ENCODE data around the gene FOXP1. TPM values are rescaled to one million over a fixed set of nuclear protein-coding genes. Genes with fewer than 3 reads are reported as not detected.

The FOXP1 gene
- total RNA-seq, 1 donor from 2014 or later, result 33.2 TPM

DNA sequence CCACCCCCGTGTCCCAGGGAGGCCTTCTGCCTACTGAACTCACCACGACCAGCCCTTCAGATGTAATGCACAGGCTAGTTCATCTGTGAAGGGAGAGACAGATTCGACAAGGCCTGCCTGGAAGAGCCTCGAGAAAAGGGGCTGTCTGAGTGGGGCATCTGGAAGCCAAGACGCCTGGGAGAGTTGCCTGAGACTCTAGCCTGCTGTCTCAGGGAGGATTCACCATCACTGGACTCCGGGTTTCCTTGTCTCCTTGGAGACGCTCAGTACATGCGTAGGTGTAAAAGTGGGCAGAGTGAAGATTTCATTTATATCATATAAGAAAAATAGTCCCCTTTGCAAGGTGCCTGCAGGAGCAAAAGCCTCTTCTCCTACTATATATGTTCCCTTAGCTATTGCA lies 468.9 kb downstream of the FOXP1 start:
- DNase-seq (ENCODE audit: low read depth) (no peak), FAIRE-seq (no peak)
- no peaks in the 10 kb centered on the region for H3K27me3 ChIP-seq (ENCODE audit: control insufficient read depth, insufficient read depth, low read length)
- no peaks in the 10 kb centered on the region for H3K36me3 ChIP-seq (ENCODE audit: control insufficient read depth, insufficient read depth, low read length)
- TF ChIP-seq, protein P1, sequence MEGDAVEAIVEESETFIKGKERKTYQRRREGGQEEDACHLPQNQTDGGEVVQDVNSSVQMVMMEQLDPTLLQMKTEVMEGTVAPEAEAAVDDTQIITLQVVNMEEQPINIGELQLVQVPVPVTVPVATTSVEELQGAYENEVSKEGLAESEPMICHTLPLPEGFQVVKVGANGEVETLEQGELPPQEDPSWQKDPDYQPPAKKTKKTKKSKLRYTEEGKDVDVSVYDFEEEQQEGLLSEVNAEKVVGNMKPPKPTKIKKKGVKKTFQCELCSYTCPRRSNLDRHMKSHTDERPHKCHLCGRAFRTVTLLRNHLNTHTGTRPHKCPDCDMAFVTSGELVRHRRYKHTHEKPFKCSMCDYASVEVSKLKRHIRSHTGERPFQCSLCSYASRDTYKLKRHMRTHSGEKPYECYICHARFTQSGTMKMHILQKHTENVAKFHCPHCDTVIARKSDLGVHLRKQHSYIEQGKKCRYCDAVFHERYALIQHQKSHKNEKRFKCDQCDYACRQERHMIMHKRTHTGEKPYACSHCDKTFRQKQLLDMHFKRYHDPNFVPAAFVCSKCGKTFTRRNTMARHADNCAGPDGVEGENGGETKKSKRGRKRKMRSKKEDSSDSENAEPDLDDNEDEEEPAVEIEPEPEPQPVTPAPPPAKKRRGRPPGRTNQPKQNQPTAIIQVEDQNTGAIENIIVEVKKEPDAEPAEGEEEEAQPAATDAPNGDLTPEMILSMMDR (IDR thresholded peaks at IDR 0.05; ENCODE audit: insufficient read depth, low read length, severe bottlenecking), result no peak
- no peak overlapping the region for H3K4me3 ChIP-seq (ENCODE audit: low read depth, low read length)

DNA sequence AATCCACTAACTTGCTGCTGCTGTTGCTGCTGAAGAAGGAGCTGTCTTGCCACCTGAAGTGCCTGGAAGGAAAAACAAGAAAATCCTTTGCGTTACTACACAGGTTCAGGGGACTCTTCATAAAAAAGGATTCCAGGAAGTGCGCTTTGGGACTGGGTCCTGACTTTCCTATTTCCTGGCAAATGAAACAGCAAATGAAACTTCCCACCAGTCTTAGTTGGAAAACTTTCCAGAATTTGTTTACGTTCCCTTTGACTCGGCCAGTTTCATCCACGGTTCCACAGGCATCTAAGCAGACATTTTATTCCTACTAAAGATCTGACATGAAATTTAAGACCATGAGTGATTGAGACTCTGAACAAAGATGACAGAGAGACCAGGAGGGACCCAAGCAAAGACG lies 471.0 kb downstream of the FOXP1 start:
- Histone ChIP-seq H3K4me3 (ENCODE audit: low read depth, low read length) (no peak overlapping the region), H3K27me3 (ENCODE audit: control insufficient read depth, insufficient read depth, low read length) (no peaks in the 10 kb centered on the region), H3K36me3 (ENCODE audit: control insufficient read depth, insufficient read depth, low read length) (no peaks in the 10 kb centered on the region)
- TF ChIP-seq, protein P1 (IDR thresholded peaks at IDR 0.05; ENCODE audit: insufficient read depth, low read length, severe bottlenecking), result no peak
- DNase-seq (ENCODE audit: low read depth), result no peak
- FAIRE-seq, result no peak

DNA sequence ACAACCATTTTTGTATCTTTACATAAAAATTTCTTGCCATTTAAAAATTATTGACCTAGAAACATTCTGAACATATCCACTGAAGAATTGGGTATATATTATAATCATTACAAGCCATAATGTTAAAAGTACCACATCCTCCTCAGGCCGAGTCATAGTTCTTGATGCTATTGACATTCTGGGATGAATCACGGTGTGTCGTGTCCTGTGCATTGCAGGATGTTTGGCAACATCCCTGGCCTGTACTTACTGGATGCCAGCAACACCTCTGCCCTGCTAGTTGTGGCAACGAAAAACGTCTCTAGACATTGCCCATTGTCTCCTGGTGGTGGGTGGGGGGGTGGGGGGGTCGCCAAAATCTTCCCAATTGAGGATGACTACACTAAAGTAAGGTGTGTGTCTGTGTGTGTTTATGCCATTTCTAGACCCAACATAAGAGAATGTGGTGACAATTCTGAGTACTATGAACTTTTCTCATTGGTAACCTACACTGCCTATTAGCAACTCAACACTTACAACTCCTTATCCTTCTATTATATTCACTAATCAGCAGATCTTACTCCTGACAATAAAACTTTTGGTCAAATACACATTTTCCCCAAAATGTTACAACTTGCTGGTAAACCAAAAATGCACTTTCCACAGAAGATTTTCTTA lies 471.6 kb downstream of the FOXP1 start:
- peak; percentile 64 for FAIRE-seq
- peak; percentile 96 for DNase-seq (ENCODE audit: low read depth)
- Histone ChIP-seq H3K36me3 (ENCODE audit: control insufficient read depth, insufficient read depth, low read length) (no peaks in the 10 kb centered on the region), H3K27me3 (ENCODE audit: control insufficient read depth, insufficient read depth, low read length) (no peaks in the 10 kb centered on the region), H3K4me3 (ENCODE audit: low read depth, low read length) (no peak overlapping the region)
- TF ChIP-seq, protein P1 (IDR thresholded peaks at IDR 0.05; ENCODE audit: insufficient read depth, low read length, severe bottlenecking), result no peak

DNA sequence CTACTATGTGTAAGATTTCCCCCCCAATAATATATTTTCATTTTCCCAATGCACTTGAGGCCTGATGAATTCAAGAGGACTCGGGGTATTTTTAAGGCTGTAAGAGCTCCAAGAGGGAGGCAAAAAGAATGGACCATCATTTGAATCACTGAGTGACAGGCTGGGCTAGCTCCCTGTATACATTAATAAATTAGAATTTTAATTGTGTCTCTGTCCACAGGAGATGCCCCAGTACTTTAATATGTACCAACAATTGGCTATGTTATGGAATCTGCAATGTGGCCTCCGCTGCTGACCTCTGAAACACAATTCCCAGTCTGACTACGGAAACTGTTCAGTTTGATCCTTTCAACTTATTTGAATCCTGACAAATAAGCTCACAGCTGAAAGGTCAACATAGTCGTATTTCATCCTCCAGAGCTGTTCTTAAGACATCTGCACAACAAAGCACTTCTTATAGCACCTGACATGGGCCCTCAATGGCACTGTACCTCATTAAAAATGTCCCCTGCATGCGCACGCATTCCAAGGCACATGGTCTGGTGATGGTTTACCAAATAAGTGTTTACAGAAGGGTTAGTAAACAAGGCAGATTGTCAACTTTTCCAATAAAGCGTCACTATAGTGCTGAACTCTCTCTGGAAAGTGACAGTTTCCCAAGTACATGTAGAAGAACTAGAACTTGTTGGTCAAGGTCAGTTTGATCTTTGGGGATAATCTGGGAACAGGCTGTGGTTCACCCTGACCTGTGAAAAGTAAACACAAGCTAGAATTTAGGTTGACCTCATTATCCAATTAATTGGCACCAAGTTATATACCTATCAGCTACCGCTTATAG lies 472.9 kb downstream of the FOXP1 start:
- FAIRE-seq (no peak), DNase-seq (ENCODE audit: low read depth) (no peak)
- Histone ChIP-seq H3K36me3 (ENCODE audit: control insufficient read depth, insufficient read depth, low read length) (no peaks in the 10 kb centered on the region), H3K4me3 (ENCODE audit: low read depth, low read length) (no peak overlapping the region), H3K27me3 (ENCODE audit: control insufficient read depth, insufficient read depth, low read length) (no peaks in the 10 kb centered on the region)
- TF ChIP-seq, protein P1 (IDR thresholded peaks at IDR 0.05; ENCODE audit: insufficient read depth, low read length, severe bottlenecking), result no peak

DNA sequence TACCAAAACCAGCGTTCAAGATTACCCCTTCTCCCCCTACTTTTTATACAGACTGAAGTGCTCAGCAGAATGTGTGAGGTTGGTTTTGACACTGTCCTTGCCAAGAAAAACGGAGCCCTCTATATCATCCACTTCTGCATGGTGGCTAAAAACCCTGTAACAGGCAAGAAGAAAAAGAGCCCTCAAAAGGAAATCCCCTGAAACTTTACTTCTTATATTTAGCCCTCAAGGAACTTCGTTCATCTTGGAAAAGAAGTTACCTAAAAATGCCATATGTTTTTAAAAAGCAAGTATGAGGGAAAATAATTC lies 473.6 kb downstream of the FOXP1 start:
- TF ChIP-seq, protein P1 (IDR thresholded peaks at IDR 0.05; ENCODE audit: insufficient read depth, low read length, severe bottlenecking), result no peak
- no peak for FAIRE-seq
- no peaks in the 10 kb centered on the region for H3K36me3 ChIP-seq (ENCODE audit: control insufficient read depth, insufficient read depth, low read length)
- H3K27me3 ChIP-seq (ENCODE audit: control insufficient read depth, insufficient read depth, low read length), result no peaks in the 10 kb centered on the region
- no peak overlapping the region for H3K4me3 ChIP-seq (ENCODE audit: low read depth, low read length)
- no peak for DNase-seq (ENCODE audit: low read depth)

Data from bronchial epithelial cell (primary cell).